HCT116 (cell line): ENCODE data around the gene PLCB2.

Experiments used
- ATF3 ChIP-seq: IDR thresholded peaks from 2 replicates; pipeline ENCODE4 v1.6.1; 2012
- CEBPB ChIP-seq: IDR thresholded peaks from 2 replicates; pipeline ENCODE4 v1.6.1; 2012; ENCODE audit warnings: low read depth
- EGR1 ChIP-seq: IDR thresholded peaks from 2 replicates; pipeline ENCODE4 v1.6.1; 2012; ENCODE audit warnings: low read depth
- EZH2 ChIP-seq: fragments of 200-600 bp; sonication (generic); IDR thresholded peaks from 2 replicates; pipeline ENCODE4 v1.6.1; 2017; ENCODE audit warnings: antibody characterized with exemption, mixed run types
- EZH2phosphoT487 ChIP-seq: fragments of 200-600 bp; IDR thresholded peaks from 2 replicates; pipeline ENCODE4 v1.6.1; 2018; ENCODE audit warnings: antibody characterized with exemption, borderline replicate concordance
- POLR2A ChIP-seq: IDR thresholded peaks from 2 replicates; pipeline ENCODE4 v1.7.0; 2011; ENCODE audit warnings: borderline replicate concordance; ENCODE audit not compliant: insufficient read depth, insufficient read length; ENCODE audit errors: extremely low read depth
- POLR2AphosphoS5 ChIP-seq: IDR thresholded peaks from 2 replicates; pipeline ENCODE4 v1.6.1; 2011; ENCODE audit warnings: mild to moderate bottlenecking, low read depth, low read length, moderate library complexity
- SRF ChIP-seq: IDR thresholded peaks from 2 replicates; pipeline ENCODE4 v1.6.1; 2012; ENCODE audit warnings: low read depth
- ZBTB33 ChIP-seq: IDR thresholded peaks from 2 replicates; pipeline ENCODE4 v1.6.1; 2011; ENCODE audit warnings: mild to moderate bottlenecking, low read length, moderate library complexity; ENCODE audit not compliant: insufficient replicate concordance; ENCODE audit errors: extremely low read depth
- TF ChIP-seq, protein P1 (sequence below), 3 experiments: fragments of 200-600 bp in 1 of 3; sonication (generic) in 1 of 3; IDR thresholded peaks in 2 of 3; conservative IDR thresholded peaks in 1 of 3; 2 replicates each; pipeline ENCODE4 v1.5.1; 2012 to 2017; ENCODE audit warnings: low read depth in 2 of 3, low read length in 2 of 3, antibody characterized with exemption in 1 of 3, borderline replicate concordance in 1 of 3, control low read depth in 1 of 3, mild to moderate bottlenecking in 1 of 3, mixed read lengths in 1 of 3, mixed run types in 1 of 3, moderate library complexity in 1 of 3; ENCODE audit not compliant: insufficient read depth in 1 of 3
- TF ChIP-seq, protein P2 (sequence below): IDR thresholded peaks from 2 replicates; pipeline ENCODE4 v1.6.1; 2012; ENCODE audit warnings: low read depth

GRCh38 chr15:40281057-40281800 is 26.5 kb downstream of the PLCB2 start:
- no peak for TF ChIP-seq ATF3
- TF ChIP-seq POLR2A, result no peak
- no peak for TF ChIP-seq EGR1
- TF ChIP-seq POLR2AphosphoS5, result no peak
- TF ChIP-seq, protein P1, sequence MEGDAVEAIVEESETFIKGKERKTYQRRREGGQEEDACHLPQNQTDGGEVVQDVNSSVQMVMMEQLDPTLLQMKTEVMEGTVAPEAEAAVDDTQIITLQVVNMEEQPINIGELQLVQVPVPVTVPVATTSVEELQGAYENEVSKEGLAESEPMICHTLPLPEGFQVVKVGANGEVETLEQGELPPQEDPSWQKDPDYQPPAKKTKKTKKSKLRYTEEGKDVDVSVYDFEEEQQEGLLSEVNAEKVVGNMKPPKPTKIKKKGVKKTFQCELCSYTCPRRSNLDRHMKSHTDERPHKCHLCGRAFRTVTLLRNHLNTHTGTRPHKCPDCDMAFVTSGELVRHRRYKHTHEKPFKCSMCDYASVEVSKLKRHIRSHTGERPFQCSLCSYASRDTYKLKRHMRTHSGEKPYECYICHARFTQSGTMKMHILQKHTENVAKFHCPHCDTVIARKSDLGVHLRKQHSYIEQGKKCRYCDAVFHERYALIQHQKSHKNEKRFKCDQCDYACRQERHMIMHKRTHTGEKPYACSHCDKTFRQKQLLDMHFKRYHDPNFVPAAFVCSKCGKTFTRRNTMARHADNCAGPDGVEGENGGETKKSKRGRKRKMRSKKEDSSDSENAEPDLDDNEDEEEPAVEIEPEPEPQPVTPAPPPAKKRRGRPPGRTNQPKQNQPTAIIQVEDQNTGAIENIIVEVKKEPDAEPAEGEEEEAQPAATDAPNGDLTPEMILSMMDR (IDR thresholded peaks at IDR 0.05 in 2 of 3, conservative IDR thresholded peaks at IDR 0.05 in 1 of 3; ENCODE audit: borderline replicate concordance in 1 of 3, insufficient read depth in 1 of 3, low read depth in 2 of 3, low read length in 2 of 3), result no peak
- no peak for TF ChIP-seq ZBTB33
- TF ChIP-seq, protein P2, sequence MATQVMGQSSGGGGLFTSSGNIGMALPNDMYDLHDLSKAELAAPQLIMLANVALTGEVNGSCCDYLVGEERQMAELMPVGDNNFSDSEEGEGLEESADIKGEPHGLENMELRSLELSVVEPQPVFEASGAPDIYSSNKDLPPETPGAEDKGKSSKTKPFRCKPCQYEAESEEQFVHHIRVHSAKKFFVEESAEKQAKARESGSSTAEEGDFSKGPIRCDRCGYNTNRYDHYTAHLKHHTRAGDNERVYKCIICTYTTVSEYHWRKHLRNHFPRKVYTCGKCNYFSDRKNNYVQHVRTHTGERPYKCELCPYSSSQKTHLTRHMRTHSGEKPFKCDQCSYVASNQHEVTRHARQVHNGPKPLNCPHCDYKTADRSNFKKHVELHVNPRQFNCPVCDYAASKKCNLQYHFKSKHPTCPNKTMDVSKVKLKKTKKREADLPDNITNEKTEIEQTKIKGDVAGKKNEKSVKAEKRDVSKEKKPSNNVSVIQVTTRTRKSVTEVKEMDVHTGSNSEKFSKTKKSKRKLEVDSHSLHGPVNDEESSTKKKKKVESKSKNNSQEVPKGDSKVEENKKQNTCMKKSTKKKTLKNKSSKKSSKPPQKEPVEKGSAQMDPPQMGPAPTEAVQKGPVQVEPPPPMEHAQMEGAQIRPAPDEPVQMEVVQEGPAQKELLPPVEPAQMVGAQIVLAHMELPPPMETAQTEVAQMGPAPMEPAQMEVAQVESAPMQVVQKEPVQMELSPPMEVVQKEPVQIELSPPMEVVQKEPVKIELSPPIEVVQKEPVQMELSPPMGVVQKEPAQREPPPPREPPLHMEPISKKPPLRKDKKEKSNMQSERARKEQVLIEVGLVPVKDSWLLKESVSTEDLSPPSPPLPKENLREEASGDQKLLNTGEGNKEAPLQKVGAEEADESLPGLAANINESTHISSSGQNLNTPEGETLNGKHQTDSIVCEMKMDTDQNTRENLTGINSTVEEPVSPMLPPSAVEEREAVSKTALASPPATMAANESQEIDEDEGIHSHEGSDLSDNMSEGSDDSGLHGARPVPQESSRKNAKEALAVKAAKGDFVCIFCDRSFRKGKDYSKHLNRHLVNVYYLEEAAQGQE, result no peak
- no peak for TF ChIP-seq CEBPB
- TF ChIP-seq SRF, result no peak
- no peak for TF ChIP-seq EZH2phosphoT487
- no peak for TF ChIP-seq EZH2
